ENCODE results near the gene DCANP1. TPM values are rescaled to one million over a fixed set of nuclear protein-coding genes. Genes with fewer than 3 reads are reported as not detected.

DCANP1 gene
- total RNA-seq, 4 donors from 2014 or later, result not detected

DNA sequence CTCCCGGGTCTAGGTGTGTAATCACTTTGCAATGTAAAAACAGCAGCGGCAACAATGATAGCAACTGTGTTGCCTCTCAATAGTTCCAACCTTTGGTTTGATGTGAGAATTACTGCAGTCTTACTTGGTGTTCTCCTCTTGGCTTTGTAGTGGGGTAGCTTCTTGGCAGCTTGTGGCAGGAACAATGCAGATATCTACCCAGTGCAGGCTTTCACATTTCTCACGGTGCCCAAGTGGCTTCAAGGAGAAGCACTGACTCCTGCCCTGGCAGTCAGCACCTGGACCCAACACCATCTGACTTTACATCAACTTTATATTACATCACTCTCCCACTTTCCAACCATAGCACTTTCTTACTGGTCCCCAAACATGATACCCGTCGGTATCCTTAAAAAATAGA lies 33.4 kb upstream of the DCANP1 start:
- no peak for DNase-seq (ENCODE audit: low spot score in 2 of 2)
- H3K27ac ChIP-seq, result no peak overlapping the region
- H3K36me3 ChIP-seq, result no peaks in the 10 kb centered on the region
- H3K9me3 ChIP-seq, result no peaks in the 10 kb centered on the region
- 91% methylated on average over 5 of the region's 5 CpGs for WGBS
- TF ChIP-seq EP300 (IDR thresholded peaks at IDR 0.05) (no peak), POLR2A (IDR thresholded peaks at IDR 0.05) (no peak), POLR2AphosphoS5 (IDR thresholded peaks at IDR 0.05) (no peak), CTCF (IDR thresholded peaks at IDR 0.05) (no peak)
- H3K4me3 ChIP-seq, result no peak overlapping the region
- H3K27me3 ChIP-seq, result peaks cover 22% of the 10 kb centered on the region
- H3K4me1 ChIP-seq, result no peaks in the 10 kb centered on the region

- 90% methylated on average over 2 of the region's 4 CpGs for WGBS
- TF ChIP-seq CTCF (IDR thresholded peaks at IDR 0.05) (no peak), EP300 (IDR thresholded peaks at IDR 0.05) (no peak), POLR2A (IDR thresholded peaks at IDR 0.05) (no peak)
- H3K36me3 ChIP-seq, result no peaks in the 10 kb centered on the region
- no peak for DNase-seq (ENCODE audit: low spot score in 2 of 2)
- no peaks in the 10 kb centered on the region for H3K4me1 ChIP-seq
- no peak overlapping the region for H3K27ac ChIP-seq
- no peak overlapping the region for H3K4me3 ChIP-seq
- peaks cover 22% of the 10 kb centered on the region for H3K27me3 ChIP-seq
- H3K9me3 ChIP-seq, result no peaks in the 10 kb centered on the region
Observed at GRCh38 chr5:135478938-135479337, 31.8 kb upstream of the DCANP1 start.

DNA sequence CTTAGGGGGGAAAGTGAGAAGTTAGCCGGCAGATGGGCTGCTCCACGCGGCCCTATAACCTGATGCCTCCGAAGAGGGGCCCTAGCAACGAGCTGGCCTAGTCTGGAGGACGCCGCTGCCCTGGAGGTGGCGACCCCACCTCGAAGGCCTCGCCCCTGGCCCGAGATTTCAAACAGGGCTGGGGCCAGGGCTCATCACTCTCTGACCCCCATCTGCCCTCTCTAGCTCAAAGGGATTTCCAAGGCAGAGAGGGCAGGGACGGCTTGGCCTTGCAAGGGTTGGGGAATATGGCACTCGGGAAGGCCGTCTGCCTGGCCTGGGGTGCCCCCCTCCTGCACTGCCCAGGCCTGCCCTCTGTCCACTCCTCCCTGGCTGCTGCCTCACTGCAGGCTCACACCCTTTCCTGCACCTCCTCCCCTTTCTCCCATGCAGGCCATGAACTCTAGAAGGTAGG lies 30.5 kb upstream of the DCANP1 start:
- no peaks in the 10 kb centered on the region for H3K4me1 ChIP-seq
- H3K36me3 ChIP-seq, result no peaks in the 10 kb centered on the region
- peak in 1 of 2 donors; percentile 67 for DNase-seq (ENCODE audit: low spot score in 2 of 2)
- no peak overlapping the region for H3K4me3 ChIP-seq
- H3K27me3 ChIP-seq, result peaks cover 25% of the 10 kb centered on the region
- no peaks in the 10 kb centered on the region for H3K9me3 ChIP-seq
- WGBS, result 69% methylated on average over 7 of the region's 14 CpGs
- H3K27ac ChIP-seq, result no peak overlapping the region
- TF ChIP-seq CTCF (IDR thresholded peaks at IDR 0.05) (no peak), EP300 (IDR thresholded peaks at IDR 0.05) (no peak), POLR2A (IDR thresholded peaks at IDR 0.05) (no peak), POLR2AphosphoS5 (IDR thresholded peaks at IDR 0.05) (no peak)

DNA sequence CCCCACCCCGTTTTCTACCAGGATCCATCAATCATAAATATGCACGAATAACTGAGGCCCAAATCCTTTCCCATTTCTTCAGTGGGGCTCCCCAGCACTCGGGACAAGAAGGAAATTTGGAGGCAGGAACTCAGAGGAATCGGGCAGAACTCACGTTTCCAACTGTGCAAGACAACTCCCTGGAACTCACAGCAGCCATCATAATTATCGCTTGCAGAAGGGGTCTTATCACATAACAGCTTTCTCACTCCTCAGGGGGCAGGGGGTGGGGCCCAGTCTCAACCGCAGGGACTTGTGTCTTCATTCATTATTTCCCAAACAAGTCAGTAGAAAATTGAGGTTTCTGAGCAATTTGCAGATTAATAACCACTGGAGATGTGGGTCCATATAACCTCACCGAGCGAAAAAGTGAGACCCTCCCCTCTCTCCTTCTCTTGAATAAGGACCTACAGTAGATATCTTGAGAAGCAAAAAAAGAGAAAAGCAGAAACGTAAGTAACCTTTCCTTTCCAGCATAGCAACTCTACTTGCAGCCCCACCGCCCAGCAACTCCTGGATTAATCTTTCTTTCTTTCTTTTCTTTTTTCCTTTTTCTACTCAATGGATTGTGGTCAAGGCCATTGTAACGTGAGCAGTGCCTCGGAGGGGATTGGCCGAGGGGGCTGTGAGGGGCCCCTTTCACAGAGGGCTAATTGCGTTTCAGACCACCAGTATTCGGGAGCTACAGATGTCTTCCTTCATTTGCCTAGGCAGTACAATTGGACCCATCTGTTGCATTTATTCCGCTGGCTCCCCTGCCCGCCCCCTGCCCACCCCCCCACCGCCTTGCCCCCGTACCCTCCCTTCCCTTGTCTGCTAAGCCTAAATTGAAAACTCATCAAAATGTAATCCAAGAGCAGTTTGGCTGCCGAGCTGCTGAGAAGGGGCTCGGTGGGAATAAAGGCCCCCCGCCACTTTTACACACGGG lies 29.8 kb upstream of the DCANP1 start:
- H3K27me3 ChIP-seq, result peaks cover 25% of the 10 kb centered on the region
- peak in 1 of 2 donors; percentile 45 for DNase-seq (ENCODE audit: low spot score in 2 of 2)
- H3K36me3 ChIP-seq, result no peaks in the 10 kb centered on the region
- TF ChIP-seq POLR2A (IDR thresholded peaks at IDR 0.05) (no peak), CTCF (IDR thresholded peaks at IDR 0.05) (no peak), EP300 (IDR thresholded peaks at IDR 0.05) (no peak), POLR2AphosphoS5 (IDR thresholded peaks at IDR 0.05) (no peak)
- H3K27ac ChIP-seq, result no peak overlapping the region
- 68% methylated on average over 24 of the region's 24 CpGs for WGBS
- H3K9me3 ChIP-seq, result no peaks in the 10 kb centered on the region
- H3K4me1 ChIP-seq, result no peaks in the 10 kb centered on the region
- no peak overlapping the region for H3K4me3 ChIP-seq

GRCh38 chr5:135473956-135474670 lies 27.0 kb upstream of the DCANP1 start:
- TF ChIP-seq CTCF (IDR thresholded peaks at IDR 0.05) (no peak), POLR2A (IDR thresholded peaks at IDR 0.05) (no peak), POLR2AphosphoS5 (IDR thresholded peaks at IDR 0.05) (no peak), EP300 (IDR thresholded peaks at IDR 0.05) (no peak)
- peak in 1 of 2 donors; percentile 71 for DNase-seq (ENCODE audit: low spot score in 2 of 2)
- WGBS, result 77% methylated on average over 9 of the region's 12 CpGs
- Histone ChIP-seq H3K27me3 (peaks cover 22% of the 10 kb centered on the region), H3K4me1 (no peaks in the 10 kb centered on the region), H3K27ac (no peak overlapping the region), H3K9me3 (no peaks in the 10 kb centered on the region), H3K36me3 (no peaks in the 10 kb centered on the region), H3K4me3 (no peak overlapping the region)
